Esophagus muscularis mucosa (tissue), 4 donors: ENCODE data around the gene PCBD2. TPM values are rescaled to one million over a fixed set of nuclear protein-coding genes. Genes with fewer than 3 reads are reported as not detected.

Source experiments
- DNase-seq: peaks from one replicate; pipeline ENCODE4 v3.0.0-alpha.2; 2017; ENCODE audit errors: extremely low spot score
- H3K27ac ChIP-seq, 4 donors: fragments of 200-600 bp; sonication (generic); replicated peaks in 1 of 4; 1 replicate in 3 of 4; 2 replicates in 1 of 4; pipeline ENCODE4 v1.5.1; 2016 to 2019; ENCODE audit warnings: mild to moderate bottlenecking in 1 of 4
- H3K27me3 ChIP-seq, 4 donors: fragments of 200-600 bp; sonication (generic); one replicate each; pipeline versions ENCODE4 v1.5.1 to v1.6.0; 2016 to 2019
- H3K36me3 ChIP-seq, 4 donors: fragments of 200-600 bp; sonication (generic); one replicate each; pipeline ENCODE4 v1.5.1; 2016 to 2019
- H3K4me1 ChIP-seq, 4 donors: fragments of 200-600 bp; sonication (generic); one replicate each; pipeline ENCODE4 v1.5.1; 2016 to 2019
- H3K4me3 ChIP-seq, 4 donors: fragments of 200-600 bp; sonication (generic); 1 replicate in 2 of 4; 2 replicates in 2 of 4; pipeline ENCODE4 v1.5.1; 2016 to 2019; ENCODE audit warnings: mild to moderate bottlenecking in 4 of 4, moderate library complexity in 1 of 4
- H3K9me3 ChIP-seq, 4 donors: fragments of 200-600 bp; sonication (generic); 1 replicate in 3 of 4; 2 replicates in 1 of 4; pipeline ENCODE4 v1.5.1; 2016 to 2019
- CTCF ChIP-seq, 3 experiments: fragments of 200-600 bp in 2 of 3; fragments of 450-650 bp in 1 of 3; sonication (generic) in 2 of 3; IDR thresholded peaks; one replicate each; pipeline ENCODE4 v1.5.1; 2017 to 2019; ENCODE audit warnings: antibody characterized with exemption in 3 of 3, mild to moderate bottlenecking in 2 of 3, moderate library complexity in 1 of 3
- EP300 ChIP-seq: sonication (generic); formaldehyde crosslinking; IDR thresholded peaks from one replicate; pipeline ENCODE4 v1.6.1; 2017; ENCODE audit warnings: antibody characterized with exemption
- POLR2A ChIP-seq: fragments of 450-650 bp; IDR thresholded peaks from one replicate; pipeline ENCODE4 v1.6.1; 2017; ENCODE audit warnings: antibody characterized with exemption, moderate library complexity, mild to moderate bottlenecking, low read depth
- POLR2AphosphoS5 ChIP-seq, 2 donors: sonication (generic); formaldehyde crosslinking; IDR thresholded peaks; one replicate each; pipeline ENCODE4 v1.6.1; 2017; ENCODE audit warnings: antibody characterized with exemption in 2 of 2
- WGBS: methylation state at CpG from one replicate; pipeline ENCODE4 v1.1.5; 2018; 5-methylcytosine and 5-hydroxymethylcytosine counted together
- intact Hi-C: fragments of 100-400 bp; cut with DNase I; formaldehyde crosslinking; loops from one replicate; pipeline ENCODE4 v1.15.1; 2023
- total RNA-seq, 4 donors: library from RNA; depleted of rRNA; stranded (reverse); fragments of >200 nt; gene quantifications; one replicate each; pipeline versions ENCODE4 v1.1.0 to v1.2.1, GENCODE V29; 2016

PCBD2 gene
- total RNA-seq, 4 donors from 2014 or later = 6.8 to 11.6 (median 10.4) TPM

- TF ChIP-seq POLR2A = no peak
- TF ChIP-seq CTCF (IDR thresholded peaks at IDR 0.05) = no peak
- TF ChIP-seq POLR2AphosphoS5 (IDR thresholded peaks at IDR 0.05) = no peak
- no peaks in the 10 kb centered on the region for H3K27me3 ChIP-seq
- no peak for DNase-seq
- H3K36me3 ChIP-seq = peaks cover 8 to 75% (median 44%) of the 10 kb centered on the region in 4 donors
- H3K9me3 ChIP-seq = no peaks in the 10 kb centered on the region
- 100% methylated on average over 1 of the region's 1 CpG for WGBS
- no peak overlapping the region for H3K27ac ChIP-seq
- intact Hi-C loops = no loop called here
- H3K4me3 ChIP-seq = no peak overlapping the region
- peaks cover 0 to 4% (median 0%) of the 10 kb centered on the region in 4 donors for H3K4me1 ChIP-seq
These were observed 8.9 kb downstream of the PCBD2 start for GRCh38 chr5:134913795-134914194.

- peaks cover 8 to 49% (median 35%) of the 10 kb centered on the region in 4 donors for H3K36me3 ChIP-seq
- H3K9me3 ChIP-seq = no peaks in the 10 kb centered on the region
- peaks cover 0 to 8% (median 0%) of the 10 kb centered on the region in 4 donors for H3K4me1 ChIP-seq
- intact Hi-C loops = no loop called here
- 86% methylated on average over 10 of the region's 10 CpGs for WGBS
- TF ChIP-seq CTCF (IDR thresholded peaks at IDR 0.05) (no peak), EP300 (no peak), POLR2AphosphoS5 (IDR thresholded peaks at IDR 0.05) (no peak), POLR2A (no peak)
- no peak overlapping the region for H3K27ac ChIP-seq
- H3K4me3 ChIP-seq = no peak overlapping the region
- H3K27me3 ChIP-seq = no peaks in the 10 kb centered on the region
- DNase-seq = no peak
These were observed 12.3 kb downstream of the PCBD2 start for GRCh38 chr5:134917070-134917815.

- Histone ChIP-seq H3K9me3 (no peaks in the 10 kb centered on the region), H3K27me3 (no peaks in the 10 kb centered on the region), H3K4me3 (no peak overlapping the region), H3K36me3 (peaks cover 10 to 45% (median 28%) of the 10 kb centered on the region in 4 donors), H3K4me1 (peaks cover 0 to 8% (median 0%) of the 10 kb centered on the region in 4 donors), H3K27ac (no peak overlapping the region)
- DNase-seq = no peak
- intact Hi-C loops = no loop called here
- TF ChIP-seq POLR2AphosphoS5 (IDR thresholded peaks at IDR 0.05) (no peak), EP300 (no peak), POLR2A (no peak), CTCF (IDR thresholded peaks at IDR 0.05) (no peak)
- WGBS = 87% methylated on average over 3 of the region's 3 CpGs
These were observed 13.9 kb downstream of the PCBD2 start for GRCh38 chr5:134918861-134919260.

- Histone ChIP-seq H3K9me3 (no peaks in the 10 kb centered on the region), H3K27me3 (no peaks in the 10 kb centered on the region), H3K27ac (no peak overlapping the region), H3K36me3 (peaks cover 10 to 27% (median 11%) of the 10 kb centered on the region in 4 donors), H3K4me3 (no peak overlapping the region), H3K4me1 (peaks cover 0 to 8% (median 0%) of the 10 kb centered on the region in 4 donors)
- TF ChIP-seq EP300 (no peak), POLR2A (no peak), POLR2AphosphoS5 (IDR thresholded peaks at IDR 0.05) (no peak), CTCF (IDR thresholded peaks at IDR 0.05) (no peak)
- intact Hi-C loops = no loop called here
- 89% methylated on average over 9 of the region's 9 CpGs for WGBS
- DNase-seq = no peak
These were observed 16.1 kb downstream of the PCBD2 start for GRCh38 chr5:134920848-134921575.
